Stomach (tissue), 4 donors: ENCODE results near the gene SOX6.

Experiments
- POLR2A ChIP-seq, 4 donors: fragments of 450-650 bp; IDR thresholded peaks; one replicate each; pipeline ENCODE4 v1.6.1; 2016; ENCODE audit warnings: antibody characterized with exemption in 4 of 4, control low read depth in 2 of 4, mild to moderate bottlenecking in 1 of 4, moderate library complexity in 1 of 4
- POLR2AphosphoS5 ChIP-seq, 3 donors: sonication (generic); formaldehyde crosslinking; IDR thresholded peaks; one replicate each; pipeline ENCODE4 v1.6.1; 2016; ENCODE audit warnings: antibody characterized with exemption in 3 of 3
- TF ChIP-seq, protein P1 (sequence below), 7 experiments: fragments of 450-650 bp in 4 of 7; fragments of 200-600 bp in 3 of 7; sonication (generic) in 3 of 7; IDR thresholded peaks; one replicate each; pipeline ENCODE4 v1.5.1; 2016 to 2019; ENCODE audit warnings: antibody characterized with exemption in 7 of 7, control low read depth in 2 of 7, mild to moderate bottlenecking in 1 of 7

DNA sequence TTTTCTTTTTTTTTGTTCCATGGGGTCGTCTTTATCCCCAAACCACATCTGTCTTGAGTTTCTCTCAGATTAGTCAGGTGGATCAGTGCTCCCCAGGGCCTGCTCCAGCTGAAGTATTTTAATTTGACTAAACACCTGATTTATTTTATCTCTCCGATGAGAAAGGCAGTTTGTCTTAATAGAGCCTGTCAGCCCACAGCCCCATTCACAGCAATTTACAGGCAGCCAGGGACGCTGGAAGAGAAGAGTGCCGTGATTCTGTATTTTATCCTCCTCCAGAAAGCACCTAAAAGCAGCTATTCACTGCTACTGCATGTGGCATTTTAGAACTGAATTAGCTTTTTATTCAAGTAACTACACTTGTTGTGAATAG, 164.5 kb downstream of the SOX6 start:
- no peak for TF ChIP-seq POLR2AphosphoS5 (IDR thresholded peaks at IDR 0.05)
- TF ChIP-seq POLR2A (IDR thresholded peaks at IDR 0.05), result no peak
- TF ChIP-seq, protein P1, sequence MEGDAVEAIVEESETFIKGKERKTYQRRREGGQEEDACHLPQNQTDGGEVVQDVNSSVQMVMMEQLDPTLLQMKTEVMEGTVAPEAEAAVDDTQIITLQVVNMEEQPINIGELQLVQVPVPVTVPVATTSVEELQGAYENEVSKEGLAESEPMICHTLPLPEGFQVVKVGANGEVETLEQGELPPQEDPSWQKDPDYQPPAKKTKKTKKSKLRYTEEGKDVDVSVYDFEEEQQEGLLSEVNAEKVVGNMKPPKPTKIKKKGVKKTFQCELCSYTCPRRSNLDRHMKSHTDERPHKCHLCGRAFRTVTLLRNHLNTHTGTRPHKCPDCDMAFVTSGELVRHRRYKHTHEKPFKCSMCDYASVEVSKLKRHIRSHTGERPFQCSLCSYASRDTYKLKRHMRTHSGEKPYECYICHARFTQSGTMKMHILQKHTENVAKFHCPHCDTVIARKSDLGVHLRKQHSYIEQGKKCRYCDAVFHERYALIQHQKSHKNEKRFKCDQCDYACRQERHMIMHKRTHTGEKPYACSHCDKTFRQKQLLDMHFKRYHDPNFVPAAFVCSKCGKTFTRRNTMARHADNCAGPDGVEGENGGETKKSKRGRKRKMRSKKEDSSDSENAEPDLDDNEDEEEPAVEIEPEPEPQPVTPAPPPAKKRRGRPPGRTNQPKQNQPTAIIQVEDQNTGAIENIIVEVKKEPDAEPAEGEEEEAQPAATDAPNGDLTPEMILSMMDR (IDR thresholded peaks at IDR 0.05), result no peak
